NCI-H774 (cell line): ENCODE data around the gene ADAT3.

Source experiments
- DNase-seq: peaks from one replicate; lab custom pipeline; 2025; lab: John Stamatoyannopoulos, UW

The ADAT3 gene

DNA sequence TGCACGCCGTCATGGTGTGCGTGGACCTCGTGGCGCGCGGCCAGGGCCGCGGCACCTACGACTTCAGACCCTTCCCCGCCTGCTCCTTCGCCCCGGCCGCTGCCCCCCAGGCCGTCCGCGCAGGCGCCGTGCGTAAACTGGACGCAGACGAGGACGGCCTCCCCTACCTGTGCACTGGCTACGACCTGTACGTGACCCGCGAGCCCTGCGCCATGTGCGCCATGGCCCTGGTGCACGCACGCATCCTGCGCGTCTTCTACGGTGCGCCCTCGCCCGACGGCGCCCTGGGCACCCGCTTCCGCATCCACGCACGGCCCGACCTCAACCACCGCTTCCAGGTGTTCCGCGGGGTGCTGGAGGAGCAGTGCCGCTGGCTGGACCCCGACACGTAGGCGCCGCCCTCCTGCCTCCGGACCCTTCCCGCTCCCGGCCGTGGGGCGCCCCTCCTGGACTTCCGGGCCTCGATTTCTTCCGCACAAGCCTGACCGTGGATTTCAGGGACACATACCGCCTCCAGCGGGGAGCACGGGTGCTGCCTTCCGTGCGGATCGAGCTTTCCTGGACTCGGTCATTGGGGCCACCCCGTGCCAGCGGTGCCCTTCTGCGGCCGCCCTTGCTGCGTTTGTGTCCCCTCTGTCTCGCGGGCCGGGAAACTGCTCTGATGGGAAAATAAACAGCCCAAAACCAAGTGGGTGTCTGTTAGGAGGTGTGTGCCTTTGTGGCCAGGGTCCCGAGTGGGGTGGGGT lies 7.7 kb downstream of the ADAT3 start:
- no peak for DNase-seq

DNA sequence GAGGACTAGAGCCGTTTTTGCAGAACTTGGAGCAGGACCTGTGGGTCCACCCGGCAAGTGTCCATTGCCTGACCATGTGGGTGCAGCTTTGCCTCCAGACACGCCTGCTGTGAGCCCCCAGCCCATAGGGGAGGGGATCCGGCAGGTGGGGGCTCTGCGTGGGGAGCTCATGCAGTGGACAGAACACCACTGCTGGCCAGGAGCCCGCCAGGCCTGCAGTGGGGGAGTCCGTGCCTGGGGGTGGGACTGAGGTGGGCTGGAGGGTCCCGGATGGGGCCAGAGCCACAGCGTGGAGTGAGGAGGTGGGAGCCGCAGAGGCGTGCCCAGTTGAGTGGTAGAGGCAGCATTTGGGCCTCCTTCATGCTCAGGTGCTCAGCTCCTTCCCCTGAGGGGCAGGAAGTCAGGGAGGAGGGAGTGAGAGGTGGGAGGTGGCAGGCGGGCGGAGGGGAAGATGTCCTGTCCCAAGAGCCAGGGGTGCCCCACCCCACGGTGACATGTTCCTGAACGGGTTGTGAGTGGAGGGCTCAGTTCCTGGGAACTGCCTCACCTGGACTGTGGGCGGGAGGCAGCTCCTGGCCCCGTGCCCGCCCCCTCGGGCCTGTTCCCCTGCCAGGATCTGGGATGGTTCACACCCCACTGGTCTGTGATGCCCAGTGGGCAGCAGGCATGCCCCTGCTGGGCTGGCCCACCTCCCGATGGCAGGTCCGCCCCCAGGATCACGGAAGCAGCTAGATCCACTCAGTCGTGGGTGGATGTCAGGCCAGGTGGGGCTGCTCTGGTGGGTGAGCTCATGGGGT lies 8.8 kb downstream of the ADAT3 start:
- no peak for DNase-seq

DNA sequence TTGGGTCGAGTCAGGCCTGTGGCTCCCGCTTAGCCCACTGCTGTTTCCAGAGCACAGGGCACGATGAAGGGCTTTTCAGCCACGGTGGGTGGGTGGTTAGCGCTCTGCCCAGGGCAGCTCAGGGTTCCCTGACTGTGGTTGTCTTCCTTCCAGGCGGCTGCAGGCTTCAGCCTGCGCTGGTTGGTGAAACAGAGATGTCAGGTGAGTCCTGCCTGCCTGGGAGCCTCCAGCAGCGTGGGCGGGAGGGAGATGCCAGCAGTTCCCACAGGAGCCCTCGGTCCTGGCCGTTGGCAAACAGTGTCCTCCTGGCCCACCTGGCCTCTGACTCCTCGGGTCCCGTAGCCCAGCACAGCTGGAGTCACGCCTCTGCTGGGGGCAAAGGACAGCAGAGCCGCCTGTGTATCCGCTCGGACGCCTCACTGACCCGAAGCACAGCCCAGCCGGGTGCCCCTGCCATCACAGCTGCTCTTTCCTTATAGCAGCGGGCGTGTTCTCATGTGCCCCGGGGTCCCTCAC lies 9.7 kb downstream of the ADAT3 start:
- no peak for DNase-seq

DNA sequence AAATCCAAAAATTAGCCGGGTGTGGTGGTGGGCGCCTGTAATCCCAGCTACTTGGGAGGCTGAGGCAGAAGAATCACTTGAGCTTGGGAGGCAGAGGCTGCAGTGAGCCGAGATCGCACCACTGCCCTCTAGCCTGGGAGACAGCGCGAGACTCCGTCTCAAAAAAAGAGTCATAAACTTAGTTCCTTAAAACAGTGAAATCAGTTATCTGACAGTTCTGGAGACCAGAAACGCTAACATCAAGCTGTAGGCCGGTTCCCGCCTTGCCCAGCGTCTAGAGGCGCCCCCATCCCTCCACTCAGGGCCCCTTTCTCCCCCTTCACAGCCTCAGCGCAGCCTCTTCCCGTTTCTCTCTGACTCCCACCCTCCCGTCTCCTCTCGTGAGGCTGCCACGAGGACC lies 11.9 kb downstream of the ADAT3 start:
- DNase-seq = no peak

DNA sequence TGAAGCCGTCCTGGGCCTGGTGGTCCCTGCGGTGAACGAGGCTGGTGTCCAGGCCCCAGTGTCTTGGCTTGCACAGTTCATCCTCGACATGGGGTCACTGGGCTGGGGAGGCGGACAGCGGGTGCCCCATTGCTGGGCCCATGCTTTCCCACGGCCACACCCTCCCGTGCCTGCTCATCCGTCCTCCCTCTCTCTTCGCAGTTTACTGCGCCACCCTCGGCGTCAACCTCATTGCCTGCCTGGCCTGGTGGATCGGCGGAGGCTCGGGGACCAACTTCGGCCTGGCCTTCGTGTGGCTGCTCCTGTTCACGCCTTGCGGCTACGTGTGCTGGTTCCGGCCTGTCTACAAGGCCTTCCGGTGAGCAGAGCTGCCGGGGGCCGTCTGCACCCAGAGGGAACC lies 12.7 kb downstream of the ADAT3 start:
- no peak for DNase-seq

DNA sequence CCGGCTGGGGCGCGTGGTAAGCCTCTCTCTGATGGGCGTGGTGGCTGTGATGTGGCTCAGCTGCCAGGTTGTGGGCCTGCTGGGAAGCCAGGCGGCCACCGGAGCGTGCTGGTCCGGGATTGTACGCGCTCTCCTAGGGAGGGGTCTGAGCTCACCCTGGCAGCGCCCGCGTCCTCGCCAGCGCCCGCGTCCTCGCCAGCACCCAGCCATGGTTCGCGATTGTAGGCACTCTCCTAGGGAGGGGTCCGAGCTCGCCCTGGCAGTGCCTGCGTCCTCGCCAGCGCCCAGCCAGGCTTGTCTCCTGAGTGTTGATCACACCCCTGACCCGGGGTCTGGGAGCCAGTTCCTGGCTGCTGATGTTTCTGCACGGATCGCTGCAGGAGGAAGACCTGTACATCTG lies 13.8 kb downstream of the ADAT3 start:
- DNase-seq = no peak

DNA sequence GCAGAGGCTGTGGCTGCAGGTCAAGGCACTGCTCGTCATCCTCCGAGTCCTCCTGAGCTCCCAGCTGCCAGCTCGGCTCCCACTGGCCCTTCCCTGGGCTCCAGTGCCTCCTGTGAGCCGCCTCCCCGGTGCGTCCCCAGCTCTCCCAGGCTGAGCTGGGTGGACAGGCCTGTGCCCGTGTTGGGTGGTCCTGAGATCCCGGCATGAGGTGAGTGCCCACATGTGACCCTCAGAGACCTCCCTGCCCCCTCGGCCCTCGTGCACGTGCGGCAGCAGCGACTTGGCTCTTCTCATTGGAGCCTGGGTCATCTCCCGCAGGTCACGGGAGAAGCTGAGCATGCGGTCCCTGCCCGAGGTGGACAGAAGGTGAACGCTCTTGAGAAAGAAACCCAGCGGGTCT lies 15.4 kb downstream of the ADAT3 start:
- DNase-seq = no peak

DNA sequence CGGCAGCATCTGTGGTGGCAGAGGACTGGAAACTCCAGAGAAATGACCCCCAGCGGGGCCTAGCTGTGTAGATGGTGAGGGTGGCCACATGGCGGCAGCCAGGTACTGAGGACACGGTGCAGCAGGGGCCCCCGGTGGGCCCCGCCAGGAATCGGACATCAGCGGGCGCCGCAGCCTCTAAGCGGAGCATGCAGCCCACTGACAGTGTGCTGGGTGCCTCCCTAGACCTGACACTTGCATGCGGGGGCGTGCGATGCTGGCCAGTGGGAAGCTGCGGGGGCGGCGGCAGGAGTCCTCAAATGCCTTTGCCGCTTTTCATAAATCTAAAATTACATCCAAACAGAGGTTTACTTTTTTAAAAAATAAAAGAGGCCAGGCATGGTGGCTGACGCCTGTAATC lies 16.1 kb downstream of the ADAT3 start:
- DNase-seq = no peak

DNA sequence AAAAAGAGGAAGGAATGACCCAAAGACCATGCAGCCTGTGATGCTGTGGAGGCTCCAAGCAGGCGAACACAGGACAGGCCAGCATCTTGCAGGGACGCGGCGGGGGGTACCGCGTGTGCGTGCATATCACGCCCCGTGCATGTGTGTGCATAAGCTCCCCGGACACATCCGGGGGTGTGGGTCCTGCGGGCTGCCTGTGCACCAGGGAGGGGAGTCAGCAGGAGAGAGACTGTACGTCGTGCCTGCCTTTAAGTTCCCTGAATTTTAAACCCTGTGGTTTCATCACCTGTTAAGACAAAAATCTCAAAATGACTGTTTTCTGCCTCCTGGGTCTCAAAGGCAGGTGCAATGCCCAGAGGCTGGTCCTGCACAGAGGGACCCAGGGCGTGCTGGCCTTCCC lies 16.6 kb downstream of the ADAT3 start:
- DNase-seq = no peak

DNA sequence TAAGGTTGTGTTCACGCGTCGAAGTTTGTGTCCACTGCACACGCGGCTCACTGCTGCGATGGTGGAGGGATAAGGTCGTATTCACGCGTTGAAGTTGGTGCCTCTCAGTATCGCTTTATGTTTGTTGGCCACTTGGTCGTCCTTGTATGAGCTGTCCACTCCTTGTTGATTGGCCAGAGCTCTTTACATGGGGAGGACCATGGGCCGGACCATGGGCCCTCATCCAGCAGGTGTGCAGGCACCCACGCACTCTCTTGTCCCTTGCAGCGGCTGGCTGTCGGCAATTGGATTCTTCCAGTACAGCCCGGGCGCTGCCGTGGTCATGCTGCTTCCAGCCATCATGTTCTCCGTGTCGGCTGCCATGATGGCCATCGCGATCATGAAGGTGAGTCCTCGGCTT lies 17.6 kb downstream of the ADAT3 start:
- DNase-seq = no peak

DNA sequence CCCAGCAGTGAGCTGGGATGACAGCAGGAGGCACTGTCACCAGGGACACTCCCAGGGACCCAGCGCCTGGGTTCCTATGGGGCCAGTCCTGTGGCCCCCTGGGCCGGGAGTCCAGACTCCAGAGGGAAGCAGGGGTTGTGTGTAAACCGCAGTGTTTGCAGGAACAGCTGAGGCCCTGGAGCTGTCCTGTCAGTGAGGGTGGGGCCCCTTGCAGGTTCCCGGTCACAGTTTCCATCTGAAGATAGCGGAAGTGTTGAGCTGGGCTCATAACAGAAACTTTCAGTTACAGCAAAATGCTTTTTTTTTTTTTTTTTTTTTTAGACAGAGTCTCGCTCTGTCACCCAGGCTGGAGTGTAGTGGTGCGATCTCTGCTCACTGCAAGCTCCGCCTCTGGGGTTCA lies 18.1 kb downstream of the ADAT3 start:
- DNase-seq = no peak

DNA sequence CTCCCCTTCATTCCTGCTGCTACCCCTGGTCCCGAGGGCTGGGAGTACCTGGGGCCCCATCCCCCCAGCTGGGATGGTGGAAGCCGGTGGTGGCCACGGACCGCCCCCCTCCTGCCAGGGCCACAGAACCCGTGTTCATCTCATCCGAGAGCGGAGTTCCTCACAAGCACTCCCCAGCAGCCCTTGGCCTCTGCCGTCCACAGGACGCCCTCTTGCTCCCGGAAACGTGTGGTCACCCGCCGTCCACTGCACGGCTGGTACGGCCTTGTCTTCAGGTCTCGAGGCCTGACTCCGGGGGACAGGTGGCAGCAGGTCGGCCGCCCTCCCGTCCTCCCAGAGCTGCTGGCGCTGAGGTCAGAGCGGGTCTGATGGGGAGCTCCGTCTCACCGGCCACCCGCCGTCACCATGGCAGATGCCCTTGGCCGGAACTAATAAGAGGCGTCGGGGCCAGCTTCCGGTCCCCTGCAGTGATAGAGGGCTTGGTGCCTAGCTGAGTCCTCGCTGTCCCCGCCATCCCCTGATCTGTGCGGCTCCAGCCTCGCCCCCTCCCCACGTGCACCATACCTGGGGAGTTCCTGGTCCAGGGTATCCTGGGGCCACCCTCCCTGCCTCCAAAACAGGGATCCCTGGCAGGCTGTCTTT lies 19.2 kb downstream of the ADAT3 start:
- DNase-seq = no peak

DNA sequence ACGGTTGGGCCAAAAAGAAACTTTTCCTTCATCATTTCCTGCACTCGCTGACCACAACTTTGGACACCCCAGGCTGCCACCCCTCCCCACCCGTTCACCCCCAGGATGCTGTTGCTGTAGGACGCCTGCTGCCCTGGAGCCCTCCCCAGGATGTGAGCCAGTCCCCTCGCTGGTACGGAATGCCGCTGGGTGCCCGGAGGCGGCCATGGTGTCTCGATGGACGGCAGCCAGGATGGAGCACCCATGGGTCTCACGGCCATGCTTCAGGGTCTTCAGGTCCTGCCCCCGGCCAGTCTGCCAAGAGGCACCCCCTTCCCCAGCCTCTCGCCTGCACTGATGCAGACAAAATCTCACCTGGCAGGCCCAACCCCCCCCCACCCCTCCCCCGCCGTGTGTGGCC lies 20.3 kb downstream of the ADAT3 start:
- no peak for DNase-seq

DNA sequence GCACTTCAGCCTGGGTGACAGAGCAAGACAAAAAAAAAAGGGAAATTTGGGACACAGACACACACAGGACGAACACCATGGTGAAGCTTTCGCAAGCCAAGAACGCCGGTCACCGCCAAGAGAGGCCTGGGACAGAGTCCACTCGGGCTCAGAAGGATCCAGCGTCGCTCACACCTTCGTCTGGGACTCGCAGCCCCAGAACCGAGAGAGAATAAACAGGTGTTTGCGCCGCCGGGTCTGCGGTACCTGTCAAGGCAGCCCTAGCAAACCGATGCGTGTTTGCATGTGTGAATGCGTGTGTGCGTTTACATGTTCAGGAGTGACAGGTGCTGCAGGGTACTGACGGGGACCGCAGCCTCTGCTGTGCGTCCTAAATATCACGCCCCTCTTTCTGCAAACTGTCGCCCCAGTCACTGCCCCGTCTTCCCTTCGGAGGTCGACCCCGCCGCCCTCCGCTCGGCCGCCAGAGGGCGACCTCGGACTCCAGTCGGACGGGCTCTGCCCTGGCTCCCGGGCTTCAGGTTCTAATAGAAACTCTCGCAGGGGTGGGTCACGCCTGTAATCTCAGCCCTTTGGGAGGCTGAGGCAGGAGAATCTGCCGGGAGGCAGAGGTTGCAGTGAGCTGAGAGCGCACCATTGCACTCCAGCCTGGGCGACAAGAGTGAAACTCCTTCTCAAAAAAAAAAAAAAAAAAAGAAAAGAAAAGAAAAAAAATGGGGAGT lies 24.0 kb downstream of the ADAT3 start:
- peak; percentile 75 for DNase-seq

DNA sequence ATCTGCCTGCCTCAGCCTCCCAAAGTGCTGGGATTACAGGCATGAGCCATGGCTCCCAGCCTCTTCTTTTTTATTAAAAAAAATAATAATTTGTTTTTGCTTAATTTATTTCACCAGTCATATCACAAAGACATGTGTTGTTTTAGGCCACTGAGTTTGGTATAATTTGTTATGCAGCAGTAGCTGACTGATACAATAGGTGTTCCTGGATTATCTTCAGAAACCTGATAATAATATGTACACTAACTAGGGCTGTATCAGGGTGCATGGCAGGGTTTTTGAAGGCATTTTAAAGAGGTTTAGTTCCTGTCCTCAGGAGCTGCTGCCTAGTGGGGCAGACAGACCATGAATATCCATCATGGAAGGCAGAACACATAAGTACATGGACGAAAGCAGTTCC lies 26.2 kb downstream of the ADAT3 start:
- no peak for DNase-seq

DNA sequence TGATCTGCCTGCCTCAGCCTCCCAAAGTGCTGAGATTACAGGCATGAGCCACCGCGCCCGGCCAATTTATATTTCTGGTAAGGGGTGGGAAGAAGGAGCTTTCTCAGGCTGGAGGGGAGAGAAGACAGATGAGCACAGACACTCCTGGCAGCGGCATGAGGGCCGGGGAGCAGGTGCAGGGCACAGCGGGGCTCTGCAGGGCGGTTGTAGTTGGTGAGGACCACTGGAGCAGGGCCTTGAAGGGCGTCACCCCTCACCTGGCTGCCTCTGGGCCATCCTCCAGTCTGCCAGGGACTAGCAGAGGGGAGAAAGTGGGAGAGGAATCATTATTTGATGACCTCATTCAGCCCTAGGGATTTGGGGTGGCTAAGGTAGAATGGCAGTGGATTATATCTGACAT lies 27.2 kb downstream of the ADAT3 start:
- DNase-seq = no peak

DNA sequence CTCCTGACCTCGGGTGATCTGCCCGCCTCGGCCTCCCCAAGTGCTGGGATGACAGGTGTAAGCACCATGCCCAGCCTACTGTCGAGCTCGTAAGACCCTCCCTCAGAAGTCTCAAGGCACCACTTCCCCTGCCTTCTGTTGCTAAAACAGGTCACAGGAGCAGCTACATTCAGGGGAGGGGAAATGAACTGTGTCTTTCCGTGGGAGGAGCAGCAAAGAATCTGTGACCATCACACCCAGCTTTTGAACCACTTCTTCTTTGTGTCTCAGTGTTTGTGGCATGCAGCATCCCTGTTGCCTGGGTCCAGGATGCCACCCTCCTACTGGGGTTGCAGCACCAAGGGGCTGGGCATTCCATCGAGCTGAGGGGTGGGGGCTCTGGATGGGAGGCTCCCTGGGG lies 28.0 kb downstream of the ADAT3 start:
- DNase-seq = no peak

DNA sequence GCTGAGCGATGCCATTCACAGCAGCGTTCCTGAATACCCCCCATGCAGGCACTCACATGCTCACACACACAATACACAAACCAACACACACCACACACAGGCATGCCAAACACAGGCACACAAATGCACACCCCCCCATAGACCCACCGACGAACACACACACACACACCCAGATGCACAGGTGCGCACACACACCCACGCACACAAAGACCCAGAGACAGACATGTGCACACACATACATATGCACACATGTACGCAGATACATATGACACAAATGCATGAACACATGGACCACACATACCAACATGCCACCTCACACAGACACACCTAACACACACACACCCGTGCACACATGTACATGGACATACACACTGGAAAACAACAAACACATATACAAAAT lies 28.7 kb downstream of the ADAT3 start:
- DNase-seq = no peak

DNA sequence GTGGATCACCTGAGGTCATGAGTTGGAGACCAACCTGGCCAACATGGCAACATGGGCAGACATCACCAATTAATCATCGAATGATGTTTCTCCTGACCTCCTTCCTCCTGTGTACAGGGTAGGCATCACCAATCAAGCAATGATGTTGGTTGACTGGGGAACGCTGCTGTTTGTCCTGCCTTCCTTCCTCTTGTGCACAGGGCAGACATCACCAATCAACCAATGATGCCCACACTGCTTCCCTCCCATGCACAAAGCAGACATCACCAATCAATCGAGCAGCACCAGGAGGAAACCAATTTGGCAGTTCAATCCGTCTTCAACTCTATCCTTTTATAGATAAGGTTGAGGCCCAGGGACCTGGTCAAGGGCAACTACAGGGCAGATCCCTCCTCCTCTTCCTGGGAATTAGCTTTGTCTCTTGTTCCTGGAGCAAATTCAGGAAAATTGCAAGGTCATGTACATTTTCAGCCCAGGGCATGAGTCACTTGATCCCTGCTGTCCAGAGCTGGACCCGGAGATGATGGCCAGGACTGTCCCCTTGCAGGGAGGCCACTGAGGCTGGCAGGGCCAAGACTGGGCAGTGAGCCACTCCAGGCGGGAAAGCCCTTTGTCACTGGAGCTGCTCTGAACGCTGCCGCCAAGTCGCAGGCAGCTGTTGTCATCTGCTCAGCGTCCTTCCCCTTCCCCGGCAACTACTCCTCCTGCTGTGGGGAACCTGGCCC lies 30.4 kb downstream of the ADAT3 start:
- peak; percentile 50 for DNase-seq

DNA sequence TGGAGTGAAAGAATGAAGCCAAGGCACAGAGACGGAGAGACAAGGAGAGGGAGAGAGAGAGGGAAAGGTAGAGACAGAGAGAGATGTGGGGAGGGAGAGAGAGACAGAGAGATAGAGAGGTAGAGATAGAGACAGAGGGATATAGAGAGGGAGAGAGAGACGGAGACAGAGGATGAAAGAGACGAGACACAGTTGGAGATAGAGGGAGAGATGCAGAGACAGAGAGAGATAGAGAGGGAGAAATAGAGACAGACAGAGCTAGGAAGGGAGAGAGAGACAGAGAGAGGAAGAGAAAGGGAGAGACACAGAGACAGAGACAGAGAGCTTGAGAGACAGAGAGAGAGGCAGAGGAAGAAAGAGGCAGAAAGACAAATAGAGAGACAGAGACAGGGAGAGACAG lies 31.2 kb downstream of the ADAT3 start:
- DNase-seq = no peak

DNA sequence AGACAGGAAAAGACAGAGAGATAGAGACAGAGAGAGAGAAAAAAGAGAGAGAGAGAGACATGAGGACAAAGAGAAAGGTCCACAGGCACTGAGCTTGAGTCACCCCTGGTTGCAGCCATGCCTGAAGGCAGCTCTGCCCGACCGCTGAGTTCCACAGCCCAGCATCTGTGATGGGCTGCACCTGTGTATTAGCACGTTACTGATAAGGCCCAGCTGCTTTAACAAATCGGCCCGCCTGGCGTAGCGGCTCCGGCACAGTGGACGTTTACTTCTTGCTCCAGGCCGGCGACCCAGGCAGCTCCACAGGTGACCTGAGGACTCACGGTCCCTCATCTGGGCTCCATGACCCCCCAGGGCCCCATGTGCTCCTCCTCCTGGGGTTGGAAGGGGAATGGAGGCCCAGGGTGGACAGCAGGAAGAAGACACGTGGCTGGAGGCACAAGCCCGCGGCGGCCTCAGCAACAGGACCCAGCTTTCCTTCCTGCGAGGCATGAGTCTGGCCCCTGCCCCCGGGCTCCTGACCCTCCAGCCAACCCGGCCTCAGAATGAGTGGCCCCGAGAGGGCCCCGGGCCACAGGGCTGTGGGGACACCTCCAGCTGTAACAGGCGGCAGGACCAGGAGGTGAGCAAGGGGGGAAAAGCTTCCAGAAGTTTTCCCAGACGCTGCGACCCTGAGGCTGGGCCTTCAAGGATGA lies 31.9 kb downstream of the ADAT3 start:
- no peak for DNase-seq
